Keratinocyte (primary cell): Measurements from ENCODE around the gene BAZ2B. TPM values are rescaled to one million over a fixed set of nuclear protein-coding genes. Genes with fewer than 3 reads are reported as not detected.

Experiments
- DNase-seq: peaks from one replicate; pipeline ENCODE4 v3.0.0-alpha.2; 2011; ENCODE audit warnings: low read depth, missing footprints, low spot score
- FAIRE-seq: peaks from 2 replicates; lab custom pipeline; 2011; peaks lifted over from hg19 to GRCh38; lab: Jason Lieb, UNC
- H2AFZ ChIP-seq: 2 replicates; pipeline ENCODE4 v1.6.0; 2012; ENCODE audit warnings: low read length, control low read depth, inconsistent platforms; ENCODE audit not compliant: control insufficient read depth
- H3K27ac ChIP-seq: 2 replicates; pipeline ENCODE4 v1.5.1; 2011; ENCODE audit warnings: low read length; ENCODE audit not compliant: control insufficient read depth, insufficient read depth
- H3K27me3 ChIP-seq: 3 replicates; pipeline ENCODE4 v1.6.0; 2011; ENCODE audit warnings: low read length; ENCODE audit not compliant: control insufficient read depth, insufficient read depth; ENCODE audit errors: extremely low read depth
- H3K36me3 ChIP-seq, 2 experiments: 2 replicates in 1 of 2; 3 replicates in 1 of 2; pipeline ENCODE4 v1.5.1; 2011; ENCODE audit warnings: low read length in 2 of 2, mild to moderate bottlenecking in 1 of 2; ENCODE audit not compliant: control insufficient read depth in 2 of 2, insufficient read depth in 2 of 2; ENCODE audit errors: extremely low read depth in 1 of 2
- H3K4me1 ChIP-seq: 3 replicates; pipeline ENCODE4 v1.5.1; 2011; ENCODE audit warnings: low read length; ENCODE audit not compliant: control insufficient read depth, insufficient read depth; ENCODE audit errors: extremely low read depth
- H3K4me2 ChIP-seq: 3 replicates; pipeline ENCODE4 v1.6.0; 2011; ENCODE audit warnings: low read depth, low read length; ENCODE audit not compliant: control insufficient read depth, insufficient read depth; ENCODE audit errors: extremely low read depth
- H3K4me3 ChIP-seq, 3 experiments: fragments of 200-600 bp in 1 of 3; sonication (generic) in 1 of 3; 2 replicates in 2 of 3; 3 replicates in 1 of 3; pipeline ENCODE4 v1.5.1; 2011 to 2016; ENCODE audit warnings: low read length in 3 of 3, mild to moderate bottlenecking in 3 of 3, control low read depth in 2 of 3, inconsistent platforms in 1 of 3, low read depth in 1 of 3, mixed read lengths in 1 of 3, mixed run types in 1 of 3, moderate library complexity in 1 of 3; ENCODE audit not compliant: control insufficient read depth in 2 of 3, insufficient read depth in 2 of 3; ENCODE audit errors: extremely low read depth in 1 of 3
- H3K79me2 ChIP-seq: 2 replicates; pipeline ENCODE4 v1.6.0; 2012; ENCODE audit warnings: low read length; ENCODE audit not compliant: control insufficient read depth, insufficient read depth
- H3K9ac ChIP-seq: 3 replicates; pipeline ENCODE4 v1.6.0; 2011; ENCODE audit warnings: low read length; ENCODE audit not compliant: control insufficient read depth, insufficient read depth; ENCODE audit errors: extremely low read depth
- H3K9me1 ChIP-seq: 3 replicates; pipeline ENCODE4 v1.6.0; 2011; ENCODE audit warnings: low read length; ENCODE audit not compliant: control insufficient read depth, insufficient read depth; ENCODE audit errors: extremely low read depth
- H3K9me3 ChIP-seq: 2 replicates; pipeline ENCODE4 v1.5.1; 2012; ENCODE audit warnings: low read depth, low read length; ENCODE audit not compliant: control insufficient read depth
- H4K20me1 ChIP-seq: 3 replicates; pipeline ENCODE4 v1.6.0; 2011; ENCODE audit warnings: low read length; ENCODE audit not compliant: control insufficient read depth, insufficient read depth; ENCODE audit errors: extremely low read depth
- CTCF ChIP-seq, 3 experiments: IDR thresholded peaks in 1 of 3; conservative IDR thresholded peaks in 1 of 3; optimal IDR thresholded peaks in 1 of 3; 2 replicates in 2 of 3; 3 replicates in 1 of 3; pipeline versions ENCODE3 to v1.5.1; 2011; ENCODE audit warnings: low read length in 3 of 3, mild to moderate bottlenecking in 3 of 3, moderate library complexity in 2 of 3, control low read depth in 1 of 3, inconsistent platforms in 1 of 3; ENCODE audit not compliant: insufficient read depth in 2 of 3; ENCODE audit errors: extremely low read depth in 1 of 3
- EZH2 ChIP-seq: IDR thresholded peaks from one replicate; pipeline ENCODE4 v1.6.1; 2012; ENCODE audit warnings: inconsistent platforms, mild to moderate bottlenecking, low read length, moderate library complexity
- dilution Hi-C: fragments of 300-500 bp; cut with MboI; formaldehyde crosslinking; loops from one replicate; pipeline ENCODE4 v1.7.0; 2020; ENCODE audit warnings: low sequenced_read_pairs; ENCODE audit not compliant: extremely low pct_ligation_motif_present
- polyA plus RNA-seq, 5 experiments: library from polyadenylated mRNA; depleted of rRNA in 3 of 5; stranded (reverse) in 3 of 5; stranded (forward) in 1 of 5; unstranded in 1 of 5; fragments of >200 nt; gene quantifications; 1 replicate in 1 of 5; 2 replicates in 3 of 5; 3 replicates in 1 of 5; pipeline versions ENCODE4 v1.2.1 to v1.2.3, GENCODE V29; 2011 to 2012; ENCODE audit warnings: missing spikeins in 2 of 5, low read depth in 1 of 5, low replicate concordance in 1 of 5

The BAZ2B gene
- polyA plus RNA-seq, 1 donor (not counting 4 experiments of a cell fraction or from before 2014, with no cell fraction given) = 27.0 TPM

GRCh38 chr2:159432610-159433009, 183.7 kb downstream of the BAZ2B start:
- no peaks in the 10 kb centered on the region for H3K9me1 ChIP-seq
- dilution Hi-C loops = no loop called here
- H3K27ac ChIP-seq = no peak overlapping the region
- FAIRE-seq = no peak
- H3K36me3 ChIP-seq = peaks cover 2 to 4% of the 10 kb centered on the region in 2 experiments
- no peaks in the 10 kb centered on the region for H3K79me2 ChIP-seq
- TF ChIP-seq CTCF (optimal IDR thresholded peaks at IDR 0.05 in 1 of 3, IDR thresholded peaks at IDR 0.05 in 1 of 3, conservative IDR thresholded peaks at IDR 0.05 in 1 of 3; ENCODE audit: extremely low read depth in 1 of 3, insufficient read depth in 2 of 3, low read length in 3 of 3) (no peak), EZH2 (no peak)
- H3K4me2 ChIP-seq = no peak overlapping the region
- H3K9me3 ChIP-seq = no peaks in the 10 kb centered on the region
- no peaks in the 10 kb centered on the region for H4K20me1 ChIP-seq
- H3K9ac ChIP-seq = no peak overlapping the region
- no peaks in the 10 kb centered on the region for H3K4me1 ChIP-seq
- H3K4me3 ChIP-seq = no peak overlapping the region
- H3K27me3 ChIP-seq = no peaks in the 10 kb centered on the region
- no peak for DNase-seq
- no peak overlapping the region for H2AFZ ChIP-seq

- H3K4me1 ChIP-seq = no peaks in the 10 kb centered on the region
- no peak for TF ChIP-seq CTCF (optimal IDR thresholded peaks at IDR 0.05 in 1 of 3, IDR thresholded peaks at IDR 0.05 in 1 of 3, conservative IDR thresholded peaks at IDR 0.05 in 1 of 3; ENCODE audit: extremely low read depth in 1 of 3, insufficient read depth in 2 of 3, low read length in 3 of 3)
- TF ChIP-seq EZH2 = no peak
- DNase-seq (no peak), FAIRE-seq (no peak)
- H3K27ac ChIP-seq = no peak overlapping the region
- H4K20me1 ChIP-seq = no peaks in the 10 kb centered on the region
- H3K9me3 ChIP-seq = no peaks in the 10 kb centered on the region
- no peaks in the 10 kb centered on the region for H3K79me2 ChIP-seq
- peaks cover 4% of the 10 kb centered on the region in 2 experiments for H3K36me3 ChIP-seq
- no peak overlapping the region for H2AFZ ChIP-seq
- no peak overlapping the region for H3K4me3 ChIP-seq
- H3K9ac ChIP-seq = no peak overlapping the region
- no peaks in the 10 kb centered on the region for H3K9me1 ChIP-seq
- no peak overlapping the region for H3K4me2 ChIP-seq
- no peaks in the 10 kb centered on the region for H3K27me3 ChIP-seq
- dilution Hi-C loops = no loop called here
Observed at GRCh38 chr2:159427048-159427447, 189.3 kb downstream of the BAZ2B start.
